ENCODE data around the gene TARS3.

DNA sequence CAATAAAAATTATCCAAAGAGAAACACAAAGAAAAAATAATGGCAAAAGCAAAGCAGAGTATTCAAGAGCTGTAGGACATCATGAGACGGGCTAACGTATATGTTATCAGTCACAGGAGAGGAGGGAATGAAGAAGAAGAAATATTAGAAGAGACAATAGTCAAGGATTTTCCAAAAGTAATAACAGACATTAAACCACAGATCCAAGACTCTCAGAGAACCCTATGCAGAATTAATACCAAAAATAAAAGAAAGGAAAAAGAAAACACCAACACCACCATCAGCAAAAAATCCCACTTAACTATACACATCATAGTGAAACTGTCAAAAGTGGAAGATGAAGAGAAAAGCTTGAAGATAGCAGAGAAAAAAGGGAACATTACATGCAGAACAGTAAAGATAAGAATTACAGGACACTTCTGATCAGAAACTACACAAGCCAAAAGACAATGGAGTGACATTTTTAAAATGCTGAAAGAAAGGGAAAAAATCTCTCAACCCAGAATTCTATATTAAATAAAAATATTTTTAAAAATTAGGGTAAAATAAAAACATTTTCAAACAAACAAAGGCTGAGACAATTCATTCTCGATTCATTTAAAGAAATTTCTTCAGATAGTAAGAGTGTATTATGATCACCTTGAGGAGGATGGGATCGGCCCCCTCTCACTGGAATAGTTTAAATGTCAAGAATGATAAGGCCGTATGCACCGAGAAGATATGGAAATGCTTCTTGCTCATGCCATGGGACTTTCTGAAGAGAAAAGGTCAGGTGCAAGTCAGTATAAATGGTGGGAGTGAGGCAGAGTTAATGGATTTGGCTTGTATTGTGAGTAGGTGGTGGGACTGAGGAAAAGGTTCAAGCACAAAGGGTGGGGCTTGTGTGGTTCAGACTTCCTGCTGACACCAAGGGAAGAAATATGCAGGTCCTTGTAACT is 100.6 kb downstream of the TARS3 start:
- TF ChIP-seq, protein P1, sequence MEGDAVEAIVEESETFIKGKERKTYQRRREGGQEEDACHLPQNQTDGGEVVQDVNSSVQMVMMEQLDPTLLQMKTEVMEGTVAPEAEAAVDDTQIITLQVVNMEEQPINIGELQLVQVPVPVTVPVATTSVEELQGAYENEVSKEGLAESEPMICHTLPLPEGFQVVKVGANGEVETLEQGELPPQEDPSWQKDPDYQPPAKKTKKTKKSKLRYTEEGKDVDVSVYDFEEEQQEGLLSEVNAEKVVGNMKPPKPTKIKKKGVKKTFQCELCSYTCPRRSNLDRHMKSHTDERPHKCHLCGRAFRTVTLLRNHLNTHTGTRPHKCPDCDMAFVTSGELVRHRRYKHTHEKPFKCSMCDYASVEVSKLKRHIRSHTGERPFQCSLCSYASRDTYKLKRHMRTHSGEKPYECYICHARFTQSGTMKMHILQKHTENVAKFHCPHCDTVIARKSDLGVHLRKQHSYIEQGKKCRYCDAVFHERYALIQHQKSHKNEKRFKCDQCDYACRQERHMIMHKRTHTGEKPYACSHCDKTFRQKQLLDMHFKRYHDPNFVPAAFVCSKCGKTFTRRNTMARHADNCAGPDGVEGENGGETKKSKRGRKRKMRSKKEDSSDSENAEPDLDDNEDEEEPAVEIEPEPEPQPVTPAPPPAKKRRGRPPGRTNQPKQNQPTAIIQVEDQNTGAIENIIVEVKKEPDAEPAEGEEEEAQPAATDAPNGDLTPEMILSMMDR (IDR thresholded peaks at IDR 0.05) = no peak
- no peak for TF ChIP-seq ZFX (IDR thresholded peaks at IDR 0.05; ENCODE audit: borderline replicate concordance)

All from 22Rv1 (cell line).